GM20000 (cell line): ENCODE data around the gene PCDH1.

Experiments
- DNase-seq: peaks from one replicate; pipeline ENCODE4 v3.0.0; 2012; ENCODE audit warnings: low spot score
- TF ChIP-seq, protein P1 (sequence below): IDR thresholded peaks from 2 replicates; pipeline ENCODE4 v1.5.1; 2012; ENCODE audit warnings: mild to moderate bottlenecking, control low read depth; ENCODE audit errors: extremely low read depth, missing control alignments

PCDH1 gene

DNA sequence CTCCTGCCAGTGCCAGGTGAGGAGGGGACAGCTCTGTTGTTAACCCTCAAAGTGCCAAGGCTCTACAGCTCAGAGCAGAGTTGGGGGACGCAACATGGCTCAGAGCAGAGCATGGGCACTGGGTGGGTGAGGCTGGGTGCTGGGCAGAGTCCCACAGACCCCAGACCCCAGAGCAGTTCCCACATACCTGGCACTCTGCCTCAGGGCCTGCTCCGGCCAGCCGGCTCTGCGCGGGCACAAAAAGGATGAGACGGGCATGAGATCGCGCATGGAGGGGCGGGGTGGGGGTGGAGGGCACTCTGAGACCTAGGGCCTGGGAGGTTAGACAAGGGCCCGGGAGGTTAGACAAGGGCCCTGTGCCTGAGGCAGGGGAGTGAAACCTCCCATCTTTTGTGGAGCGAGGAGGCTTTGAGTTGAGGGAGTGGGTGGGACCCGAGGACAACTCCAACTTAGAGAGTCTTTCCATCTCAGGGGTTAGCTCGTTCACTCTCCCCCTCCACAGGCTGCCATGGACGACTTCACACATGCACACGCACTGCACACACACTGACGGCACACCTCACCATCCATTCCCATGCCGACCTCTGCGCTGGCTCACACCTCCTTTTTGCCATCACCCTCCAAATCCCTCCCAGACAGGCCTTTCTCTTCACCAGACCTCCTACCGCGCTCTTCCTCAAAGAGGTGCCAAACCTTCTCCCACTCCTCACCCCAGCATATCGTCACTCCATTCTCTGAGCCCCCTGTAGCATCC, 22.0 kb downstream of the PCDH1 start:
- DNase-seq, result no peak

DNA sequence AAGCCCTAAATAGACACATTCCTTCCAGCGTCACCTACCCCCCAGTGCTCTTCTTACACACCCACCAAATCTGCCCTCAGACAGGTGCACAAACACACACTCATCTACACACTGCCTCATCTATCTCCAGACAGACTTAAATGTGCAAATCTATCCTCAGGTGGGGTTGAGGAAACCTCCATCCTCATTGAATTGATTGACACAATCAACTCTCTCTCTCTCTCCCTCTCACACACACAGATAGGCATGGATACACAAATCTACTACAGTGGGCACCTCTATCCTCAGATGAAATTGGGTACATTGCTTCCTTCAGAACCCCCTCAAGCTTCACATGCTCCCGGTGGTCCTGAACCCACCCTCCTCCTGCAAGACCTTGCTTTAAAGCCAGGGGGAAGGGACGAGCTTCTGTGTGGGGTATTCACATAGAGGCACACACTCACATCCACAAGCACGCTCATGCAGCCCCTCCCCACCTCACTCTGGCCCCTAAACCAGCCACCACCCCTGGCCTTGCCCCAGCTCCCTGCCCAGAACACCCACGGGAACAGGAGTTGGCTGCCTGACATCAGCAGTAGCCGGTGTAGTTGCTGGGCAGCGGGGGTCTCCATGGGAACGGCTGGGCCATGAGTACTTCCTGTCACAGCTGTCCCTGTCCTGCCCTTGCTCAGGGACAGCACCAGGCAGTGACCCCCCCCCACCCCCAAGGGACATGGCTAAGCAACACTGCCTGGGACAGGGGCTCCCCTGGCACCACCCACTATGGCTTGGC, 22.8 kb downstream of the PCDH1 start:
- TF ChIP-seq, protein P1, sequence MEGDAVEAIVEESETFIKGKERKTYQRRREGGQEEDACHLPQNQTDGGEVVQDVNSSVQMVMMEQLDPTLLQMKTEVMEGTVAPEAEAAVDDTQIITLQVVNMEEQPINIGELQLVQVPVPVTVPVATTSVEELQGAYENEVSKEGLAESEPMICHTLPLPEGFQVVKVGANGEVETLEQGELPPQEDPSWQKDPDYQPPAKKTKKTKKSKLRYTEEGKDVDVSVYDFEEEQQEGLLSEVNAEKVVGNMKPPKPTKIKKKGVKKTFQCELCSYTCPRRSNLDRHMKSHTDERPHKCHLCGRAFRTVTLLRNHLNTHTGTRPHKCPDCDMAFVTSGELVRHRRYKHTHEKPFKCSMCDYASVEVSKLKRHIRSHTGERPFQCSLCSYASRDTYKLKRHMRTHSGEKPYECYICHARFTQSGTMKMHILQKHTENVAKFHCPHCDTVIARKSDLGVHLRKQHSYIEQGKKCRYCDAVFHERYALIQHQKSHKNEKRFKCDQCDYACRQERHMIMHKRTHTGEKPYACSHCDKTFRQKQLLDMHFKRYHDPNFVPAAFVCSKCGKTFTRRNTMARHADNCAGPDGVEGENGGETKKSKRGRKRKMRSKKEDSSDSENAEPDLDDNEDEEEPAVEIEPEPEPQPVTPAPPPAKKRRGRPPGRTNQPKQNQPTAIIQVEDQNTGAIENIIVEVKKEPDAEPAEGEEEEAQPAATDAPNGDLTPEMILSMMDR, result no peak

More for the DNA sequence above, 22.0 kb downstream of the PCDH1 start:
- TF ChIP-seq, protein P1, result no peak

GRCh38 chr5:141853895-141854626, 24.1 kb downstream of the PCDH1 start:
- no peak for DNase-seq
- TF ChIP-seq, protein P1, result no peak

More for the DNA sequence above, 22.8 kb downstream of the PCDH1 start:
- no peak for DNase-seq

- TF ChIP-seq, protein P1, result no peak
- no peak for DNase-seq
Observed at GRCh38 chr5:141852448-141852847, 25.8 kb downstream of the PCDH1 start.

- DNase-seq, result no peak
- TF ChIP-seq, protein P1, result no peak
Observed at GRCh38 chr5:141851195-141851874, 26.9 kb downstream of the PCDH1 start.

GRCh38 chr5:141850786-141851185, 27.4 kb downstream of the PCDH1 start:
- no peak for DNase-seq
- TF ChIP-seq, protein P1, result no peak
